GM04504 (cell line): ENCODE measurements around the gene CNNM3.

Experiments used
- DNase-seq: peaks from one replicate; pipeline ENCODE4 v3.0.0-alpha.2; 2012; ENCODE audit warnings: low read depth

The CNNM3 gene

DNA sequence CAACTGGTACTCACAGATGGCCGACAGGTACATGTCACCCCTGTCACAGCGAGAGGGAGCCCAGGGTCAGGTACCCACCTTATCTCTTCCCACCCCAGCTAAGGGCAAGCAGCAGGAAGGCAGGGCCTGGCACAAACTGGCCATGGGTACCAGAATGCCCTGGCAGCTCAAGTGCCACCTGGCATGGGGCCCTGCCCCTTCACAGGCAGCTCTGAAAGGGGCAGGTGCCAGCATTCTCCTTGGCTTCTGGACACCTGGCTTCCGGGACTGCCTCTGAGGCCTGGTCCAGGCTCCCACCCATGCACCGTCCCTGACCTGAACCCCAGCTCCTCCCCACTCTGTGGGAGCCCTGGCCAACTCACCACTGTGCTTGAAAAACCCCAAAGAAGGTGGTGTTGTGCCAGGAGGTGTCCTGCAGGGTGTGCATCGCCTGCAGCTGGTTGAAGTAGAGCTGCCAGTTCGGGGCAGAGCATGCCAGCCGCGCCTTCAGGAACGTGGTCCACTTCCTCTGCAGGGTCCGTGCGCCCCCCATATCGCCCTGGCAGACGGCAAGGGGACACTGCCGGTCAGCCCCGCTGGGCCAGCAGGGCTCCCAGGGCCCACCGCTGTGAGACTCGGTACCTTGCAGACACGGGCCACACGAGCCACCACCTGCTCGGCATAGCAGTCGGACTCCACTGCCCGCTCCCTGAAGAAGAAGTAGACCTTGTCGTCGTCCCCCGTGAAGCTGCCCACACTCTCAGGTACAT is 48.4 kb downstream of the CNNM3 start:
- DNase-seq: no peak

GRCh38 chr2:96865654-96866053 is 49.6 kb downstream of the CNNM3 start:
- DNase-seq: no peak

DNA sequence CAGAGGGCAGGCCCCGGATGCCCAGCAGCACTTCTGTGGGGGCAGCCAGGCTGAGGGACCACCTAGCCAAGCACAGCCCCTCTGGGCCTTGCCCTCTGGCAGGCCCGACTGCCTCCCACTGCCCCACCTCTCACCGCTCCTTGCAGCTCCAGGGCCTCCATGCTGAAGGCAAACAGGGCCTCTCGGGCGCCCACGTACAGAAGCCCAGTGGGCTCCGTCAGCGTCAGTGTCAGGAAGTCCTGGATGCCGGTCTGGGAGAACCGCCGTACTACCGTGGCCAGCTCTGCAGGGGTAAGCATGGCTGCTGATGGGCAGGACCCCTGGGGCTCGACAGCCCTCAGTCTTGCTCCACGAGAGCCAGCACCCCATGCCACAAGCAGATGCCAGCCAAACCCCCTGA is 50.1 kb downstream of the CNNM3 start:
- no peak for DNase-seq

GRCh38 chr2:96866586-96866985 is 50.5 kb downstream of the CNNM3 start:
- DNase-seq: no peak

GRCh38 chr2:96866986-96867755 is 51.1 kb downstream of the CNNM3 start:
- DNase-seq: no peak

DNA sequence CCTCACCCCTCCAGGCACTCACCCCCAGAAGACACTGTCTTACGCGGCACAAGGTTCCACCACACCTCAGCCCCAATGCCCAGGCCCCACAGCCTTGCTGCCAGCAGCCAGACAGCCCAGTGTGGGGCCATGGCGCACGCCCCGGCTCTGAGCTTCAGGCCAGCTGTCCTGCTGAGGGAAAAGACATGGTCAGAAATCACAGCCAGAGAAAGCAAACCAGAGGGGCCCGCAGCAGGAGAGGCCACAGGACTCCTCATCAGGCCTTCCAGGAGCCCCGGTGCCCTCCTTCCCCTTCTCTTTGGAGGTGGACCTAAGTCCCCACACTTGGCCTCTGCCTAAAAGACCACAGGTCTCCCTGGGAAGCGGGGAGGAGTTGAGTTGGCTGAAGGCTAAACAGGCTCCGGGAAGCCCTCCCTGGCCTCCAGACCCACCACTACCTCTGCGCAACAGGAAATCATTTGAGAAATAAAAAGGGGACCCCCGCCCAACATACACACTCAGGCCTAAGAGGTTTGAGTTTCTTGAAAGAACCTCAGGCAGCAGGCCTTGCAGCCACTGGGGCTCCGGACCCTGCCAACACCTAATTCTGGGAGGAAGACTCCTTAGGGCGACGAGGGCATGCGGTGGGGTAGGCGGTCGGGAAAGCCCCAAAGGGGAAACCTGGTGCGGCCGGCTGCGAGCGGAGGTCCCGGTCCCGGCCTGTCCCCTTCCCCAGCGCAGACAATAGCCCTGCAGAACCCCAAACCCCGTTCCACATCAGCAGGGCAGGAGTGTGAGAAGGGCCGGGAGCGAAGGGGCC is 51.9 kb downstream of the CNNM3 start:
- DNase-seq: no peak

GRCh38 chr2:96868555-96869280 is 52.6 kb downstream of the CNNM3 start:
- peak; percentile 79 for DNase-seq

- DNase-seq: peak; percentile 52
Observed at GRCh38 chr2:96869281-96869821, 53.3 kb downstream of the CNNM3 start.

DNA sequence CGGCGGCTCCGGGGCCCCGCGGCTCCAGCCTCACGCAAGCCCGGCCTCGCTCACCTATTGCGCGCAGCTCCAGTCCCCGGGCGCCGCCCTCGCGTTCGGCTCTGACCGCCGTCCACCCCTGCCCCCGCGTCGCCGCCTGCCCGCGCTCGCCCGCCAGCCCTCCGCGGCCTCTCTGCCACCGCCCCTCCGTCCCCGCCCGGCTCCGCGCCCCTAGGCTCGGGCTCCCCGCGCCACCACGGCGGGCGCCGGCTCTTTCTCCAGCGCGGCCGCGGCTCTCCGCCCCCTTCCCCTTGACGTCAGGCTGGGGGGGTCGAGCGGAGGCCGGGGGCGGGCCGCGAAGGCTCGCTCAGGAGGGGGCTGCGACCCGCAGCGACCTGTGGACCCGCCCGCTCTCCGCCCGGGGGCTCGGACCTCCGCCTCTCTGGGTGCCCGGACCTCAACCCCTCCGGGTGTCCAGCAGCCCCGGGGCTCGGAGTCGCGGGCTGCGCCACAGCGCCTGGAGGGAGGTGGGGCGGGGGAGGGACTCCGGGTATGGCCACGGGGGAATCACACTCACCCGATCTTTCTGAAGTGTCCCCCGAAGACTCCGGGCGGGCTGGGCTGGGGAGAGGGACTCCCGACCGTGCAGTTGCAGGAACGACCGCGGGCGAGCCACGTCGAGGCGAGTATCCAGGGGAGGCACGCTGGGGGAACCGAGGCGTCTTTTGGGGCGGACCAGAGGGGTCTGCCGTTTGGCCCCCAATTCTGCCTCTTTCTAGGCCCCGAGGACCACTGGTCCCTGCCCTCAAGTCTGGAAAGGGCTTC is 54.0 kb downstream of the CNNM3 start, which contains the start of gene SEMA4C:
TSS of gene SEMA4C (minus strand) at position 259 of the 804 bp plus-strand sequence. CDS start 2,194 bp downstream, outside the sequence.
- DNase-seq: no peak

- no peak for DNase-seq
Observed at GRCh38 chr2:96870626-96871255, 54.7 kb downstream of the CNNM3 start.

DNA sequence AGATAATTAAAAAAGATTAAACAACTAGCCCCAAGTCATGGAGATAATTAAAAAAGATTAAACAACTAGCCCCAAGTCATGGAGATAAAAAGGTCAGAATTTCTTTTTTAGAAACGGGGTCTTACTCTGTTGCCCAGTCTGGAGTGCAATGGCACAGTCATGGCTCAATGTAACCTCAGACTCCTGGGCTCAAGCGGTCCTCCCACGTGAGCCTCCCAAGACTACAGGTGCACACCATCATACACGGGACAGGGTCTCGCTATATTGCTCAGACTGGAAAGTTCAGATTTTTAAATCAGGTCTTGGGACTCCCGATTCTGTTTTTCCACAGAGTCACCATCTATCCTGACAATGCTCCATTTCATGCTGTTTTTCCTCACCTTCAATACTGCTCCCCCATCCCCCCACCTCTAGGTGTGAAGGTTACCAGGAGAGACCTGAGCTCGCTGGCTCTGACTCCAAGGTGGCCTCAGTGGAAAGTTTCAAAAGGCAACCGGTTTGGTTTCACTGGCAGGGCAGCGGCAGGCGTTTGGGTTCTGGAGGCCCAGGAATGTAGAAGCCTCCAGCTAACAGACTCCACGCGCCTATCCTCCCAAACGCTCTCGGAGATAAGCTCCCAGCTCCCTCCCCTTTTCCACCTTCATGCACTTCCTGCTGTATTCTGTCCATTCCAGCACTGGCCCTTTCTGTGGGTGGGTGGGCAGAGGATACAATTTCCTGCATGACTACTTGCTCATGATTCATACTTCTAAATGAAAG is 56.7 kb downstream of the CNNM3 start:
- no peak for DNase-seq

DNA sequence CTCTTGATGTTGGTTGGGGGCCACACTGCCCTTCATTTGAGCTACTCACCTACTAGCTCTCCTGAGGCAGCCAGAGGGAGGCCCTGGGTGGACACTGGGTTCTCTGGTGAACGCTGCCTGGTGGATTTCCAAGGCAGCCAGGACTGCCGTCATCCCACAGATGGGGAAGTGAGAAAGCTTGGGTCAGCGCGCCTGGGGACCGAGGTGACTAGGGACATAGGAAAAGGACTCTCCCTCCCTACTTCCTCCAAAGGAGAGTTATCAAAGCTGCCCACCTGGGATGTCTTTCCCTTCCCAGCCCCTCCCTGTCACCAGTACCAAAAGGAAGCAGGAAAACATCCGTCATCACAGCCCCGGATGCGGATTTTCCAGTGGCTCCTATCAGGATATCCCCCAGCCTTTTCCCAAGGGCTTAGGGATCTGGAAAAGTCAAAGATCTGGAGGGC is 57.6 kb downstream of the CNNM3 start:
- no peak for DNase-seq

DNA sequence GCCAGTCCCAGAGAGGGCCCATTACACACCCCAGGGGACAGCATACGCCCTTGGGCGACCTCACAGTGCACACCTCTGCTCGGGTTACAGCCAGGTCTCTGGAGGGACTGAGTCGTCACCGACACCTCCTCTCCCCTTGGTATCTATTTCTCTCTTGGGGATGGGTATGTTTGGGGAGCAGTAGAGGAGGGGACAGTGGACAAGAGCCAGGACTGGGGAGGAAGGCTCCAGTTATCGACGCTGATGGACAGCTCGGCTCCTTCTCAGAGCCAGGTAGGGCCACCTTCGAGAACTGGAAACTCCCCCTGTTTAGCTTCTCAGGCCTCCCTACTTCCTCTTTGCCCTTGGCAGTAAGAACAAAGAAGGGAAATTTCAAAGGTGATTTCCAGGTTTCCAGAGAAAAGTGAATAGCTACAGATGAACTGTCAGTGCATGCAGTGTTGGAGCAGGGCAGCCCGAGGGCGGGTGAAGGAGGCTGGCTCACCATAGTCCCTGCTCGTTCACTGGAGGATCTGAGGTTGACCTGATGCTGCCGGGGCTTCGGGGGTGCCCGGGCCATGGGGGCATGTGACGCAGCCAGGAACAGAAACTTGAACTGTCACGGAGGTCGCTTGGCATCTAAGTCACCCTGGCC is 58.2 kb downstream of the CNNM3 start:
- DNase-seq: no peak

- DNase-seq: no peak
Observed at GRCh38 chr2:96875498-96876268, 59.6 kb downstream of the CNNM3 start.

- no peak for DNase-seq
Observed at GRCh38 chr2:96876269-96877041, 60.4 kb downstream of the CNNM3 start.

DNA sequence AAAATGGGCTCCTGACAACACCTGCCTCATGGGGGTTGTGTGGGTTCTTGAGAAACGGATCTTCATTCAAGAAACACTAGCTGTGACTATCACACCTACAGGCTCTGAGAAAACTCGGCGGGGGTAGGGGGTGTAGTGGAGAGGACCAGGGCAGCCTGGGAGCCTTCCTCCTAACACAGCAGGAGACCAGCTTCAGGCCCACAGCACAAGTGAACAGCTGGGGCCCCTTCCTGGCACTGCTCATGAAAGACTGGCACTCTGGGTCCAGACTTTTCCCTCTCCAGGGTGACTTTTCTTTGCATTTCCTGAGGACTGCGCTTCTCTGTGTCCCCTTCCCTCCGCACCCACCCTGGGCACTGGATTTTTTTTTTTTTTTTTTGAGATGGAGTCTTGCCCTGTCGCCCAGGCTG is 61.0 kb downstream of the CNNM3 start:
- DNase-seq: no peak

GRCh38 chr2:96877631-96878092 is 61.6 kb downstream of the CNNM3 start:
- no peak for DNase-seq
